ENCODE measurements around the gene OPRD1.

- no peak for TF ChIP-seq KLF17 (tag by site-specific recombination; IDR thresholded peaks at IDR 0.05)
- TF ChIP-seq CTCF (tag by site-specific recombination; IDR thresholded peaks at IDR 0.05) = no peak
- TF ChIP-seq ZNF747 (tag by site-specific recombination; IDR thresholded peaks at IDR 0.05) = no peak
- no peak for TF ChIP-seq ZNF792 (tag by site-specific recombination; IDR thresholded peaks at IDR 0.05)
- no peak for TF ChIP-seq ZNF561 (tag by site-specific recombination; IDR thresholded peaks at IDR 0.05; ENCODE audit: borderline replicate concordance)
- no peak for TF ChIP-seq ZBTB49 (tag by site-specific recombination; IDR thresholded peaks at IDR 0.05; ENCODE audit: low read depth)
- no peak for TF ChIP-seq SALL2 (tag by site-specific recombination; IDR thresholded peaks at IDR 0.05; ENCODE audit: borderline replicate concordance)
- no peak for TF ChIP-seq ZNF416 (tag by site-specific recombination; IDR thresholded peaks at IDR 0.05)
- TF ChIP-seq OSR2 (tag by site-specific recombination; IDR thresholded peaks at IDR 0.05) = no peak
- TF ChIP-seq ZNF677 (tag by site-specific recombination; IDR thresholded peaks at IDR 0.05) = no peak
- no peak for TF ChIP-seq ZBTB11 (tag by site-specific recombination; conservative IDR thresholded peaks at IDR 0.05; ENCODE audit: low read depth)
Measured at GRCh38 chr1:28891256-28891655, 79.3 kb downstream of the OPRD1 start.

Measured in HEK293 (cell line).